Caco-2 (cell line): ENCODE results near the gene DYNC1H1. TPM values are rescaled to one million over a fixed set of nuclear protein-coding genes. Genes with fewer than 3 reads are reported as not detected.
A peak's percentile ranks its signal among the peaks of the same experiment; 100 is the strongest.

ENCODE experiments used
- BruUV-seq: library from RNA; stranded (reverse); fragments of 400-500 nt; replicated peaks from 2 replicates; lab custom pipeline; 2021; lab: Mats Ljungman, UMichigan
- CTCF ChIA-PET: fragments of 300-600 bp; sonication (Branson Sonifier 250); formaldehyde crosslinking; loops from one replicate; lab custom pipeline; 2022; ENCODE audit warnings: antibody characterized with exemption; lab: Charles Lee
- POLR2A ChIA-PET: fragments of 300-600 bp; sonication (Branson Sonifier 250); formaldehyde crosslinking; loops from one replicate; lab custom pipeline; 2022; ENCODE audit warnings: antibody characterized with exemption; lab: Charles Lee
- DNase-seq, 2 experiments: peaks; one replicate each; pipeline versions ENCODE4 v3.0.0 to v3.0.0-alpha.2; 2020 to 2022
- H3K27me3 ChIP-seq: replicated peaks from 2 replicates; pipeline ENCODE4 v1.6.0; 2011; ENCODE audit warnings: low read length; ENCODE audit not compliant: control insufficient read depth, insufficient read depth
- H3K36me3 ChIP-seq: 2 replicates; pipeline ENCODE4 v1.5.1; 2011; ENCODE audit warnings: low read length; ENCODE audit not compliant: control insufficient read depth, insufficient read depth
- H3K4me1 ChIP-seq: fragments of 250-450 bp; sonication (Bioruptor Pico); 2 replicates; pipeline ENCODE4 v1.5.1; 2020; ENCODE audit warnings: mild to moderate bottlenecking
- H3K4me3 ChIP-seq: 2 replicates; pipeline ENCODE4 v1.5.1; 2011; ENCODE audit warnings: low read depth, mild to moderate bottlenecking, control low read depth, low read length
- H3K9me3 ChIP-seq: fragments of 250-450 bp; sonication (Bioruptor Pico); 2 replicates; pipeline ENCODE4 v1.5.1; 2020; ENCODE audit warnings: mild to moderate bottlenecking, moderate library complexity
- H3K27ac Mint-ChIP-seq: one replicate; pipeline ENCODE4 v1.8.0; 2022; ENCODE audit warnings: mixed read lengths; ENCODE audit not compliant: unreplicated experiment
- H3K27me3 Mint-ChIP-seq: one replicate; pipeline ENCODE4 v1.8.0; 2022; ENCODE audit warnings: mixed read lengths; ENCODE audit not compliant: insufficient read depth, unreplicated experiment
- H3K36me3 Mint-ChIP-seq: one replicate; pipeline ENCODE4 v1.8.0; 2022; ENCODE audit warnings: mild to moderate bottlenecking, mixed read lengths; ENCODE audit not compliant: insufficient read depth, unreplicated experiment
- H3K4me1 Mint-ChIP-seq: one replicate; pipeline ENCODE4 v1.8.0; 2022; ENCODE audit warnings: low read depth, mixed read lengths; ENCODE audit not compliant: unreplicated experiment
- H3K4me3 Mint-ChIP-seq: one replicate; pipeline ENCODE4 v1.8.0; 2022; ENCODE audit warnings: mild to moderate bottlenecking, moderate library complexity, mixed read lengths; ENCODE audit not compliant: unreplicated experiment
- H3K9me3 Mint-ChIP-seq: one replicate; pipeline ENCODE4 v1.8.0; 2022; ENCODE audit warnings: mixed read lengths; ENCODE audit not compliant: unreplicated experiment
- CTCF ChIP-seq, 2 experiments: fragments of 200-600 bp in 1 of 2; IDR thresholded peaks; 1 replicate in 1 of 2; 2 replicates in 1 of 2; pipeline versions ENCODE4 v1.5.1 to v1.8.0; 2011 to 2022; ENCODE audit warnings: antibody characterized with exemption in 1 of 2, control low read depth in 1 of 2, inconsistent platforms in 1 of 2, low read depth in 1 of 2, low read length in 1 of 2, mild to moderate bottlenecking in 1 of 2, moderate library complexity in 1 of 2; ENCODE audit not compliant: insufficient read depth in 1 of 2, severe bottlenecking in 1 of 2, unreplicated experiment in 1 of 2
- intact Hi-C: fragments of 100-400 bp; cut with micrococcal nuclease; formaldehyde crosslinking; loops from one replicate; pipeline ENCODE4 v1.10.0; 2022; ENCODE audit not compliant: unreplicated experiment
- total RNA-seq: library from RNA; stranded (reverse); gene quantifications from 2 replicates; pipeline ENCODE4 v1.2.3, GENCODE V29; 2022

Gene DYNC1H1
- total RNA-seq, 1 experiment from 2014 or later = 351 TPM

DNA sequence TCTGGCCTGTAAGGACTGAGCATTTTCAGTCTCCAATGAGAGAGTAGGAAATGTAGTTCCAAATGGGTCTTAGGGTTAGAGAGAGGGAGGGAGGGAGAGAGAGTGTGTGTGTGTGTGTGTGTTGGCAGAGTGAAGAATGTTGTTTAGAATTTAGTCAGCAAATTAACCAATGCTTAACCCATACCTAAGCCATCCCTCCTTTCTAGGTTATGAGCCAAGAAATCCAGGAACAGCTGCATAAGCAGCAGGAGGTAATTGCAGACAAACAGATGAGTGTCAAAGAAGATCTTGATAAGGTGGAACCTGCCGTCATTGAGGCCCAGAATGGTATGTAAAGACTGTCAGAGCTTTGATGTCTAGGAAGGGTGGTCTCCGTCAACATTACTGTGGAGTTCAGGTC is 65.6 kb downstream of the DYNC1H1 start:
- no peaks in the 10 kb centered on the region for H3K9me3 Mint-ChIP-seq
- DNase-seq = peak in 1 of 2 experiments; percentile 18
- BruUV-seq = no TSS peak
- H3K27me3 ChIP-seq = no peaks in the 10 kb centered on the region
- H3K4me3 ChIP-seq = no peak overlapping the region
- no peaks in the 10 kb centered on the region for H3K9me3 ChIP-seq
- intact Hi-C loops = no loop called here
- no peaks in the 10 kb centered on the region for H3K27me3 Mint-ChIP-seq
- POLR2A ChIA-PET = no interaction called here
- peaks cover 16% of the 10 kb centered on the region for H3K4me1 ChIP-seq
- H3K4me3 Mint-ChIP-seq = peak overlapping the region; percentile 9
- peak overlapping the region; percentile 64 for H3K27ac Mint-ChIP-seq
- CTCF ChIA-PET = no interaction called here
- no peak for TF ChIP-seq CTCF (IDR thresholded peaks at IDR 0.05; ENCODE audit: insufficient read depth in 1 of 2, low read depth in 1 of 2, low read length in 1 of 2, severe bottlenecking in 1 of 2, unreplicated experiment in 1 of 2)
- peaks cover 74% of the 10 kb centered on the region for H3K36me3 Mint-ChIP-seq
- peaks cover 9% of the 10 kb centered on the region for H3K36me3 ChIP-seq
- peaks cover 19% of the 10 kb centered on the region for H3K4me1 Mint-ChIP-seq

DNA sequence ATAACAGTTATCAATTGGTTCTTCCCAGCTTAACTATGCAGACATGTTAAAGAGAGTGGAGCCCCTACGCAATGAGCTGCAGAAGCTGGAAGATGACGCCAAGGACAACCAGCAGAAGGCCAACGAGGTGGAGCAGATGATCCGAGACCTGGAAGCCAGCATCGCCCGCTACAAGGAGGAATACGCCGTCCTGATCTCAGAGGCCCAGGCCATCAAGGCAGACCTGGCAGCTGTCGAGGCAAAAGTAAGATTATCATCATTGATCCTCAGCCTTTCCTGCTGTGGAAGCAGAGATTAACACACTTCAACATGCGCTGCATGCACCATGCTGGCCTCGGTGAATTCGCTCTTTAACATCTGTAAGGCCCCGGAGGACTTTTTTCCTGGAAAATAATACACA is 68.9 kb downstream of the DYNC1H1 start:
- peaks cover 16% of the 10 kb centered on the region for H3K4me1 ChIP-seq
- no peak for DNase-seq
- ChIA-PET POLR2A (no interaction called here), CTCF (interaction anchor here (0.5 kb wide), 1 partner anchor 19 kb away, joined by 3 read pairs; no protein-coding TSS in a partner anchor)
- intact Hi-C loops = no loop called here
- no peak for TF ChIP-seq CTCF (IDR thresholded peaks at IDR 0.05; ENCODE audit: insufficient read depth in 1 of 2, low read depth in 1 of 2, low read length in 1 of 2, severe bottlenecking in 1 of 2, unreplicated experiment in 1 of 2)
- no peak overlapping the region for H3K4me3 ChIP-seq
- BruUV-seq = no TSS peak
- H3K4me3 Mint-ChIP-seq = no peak overlapping the region
- no peak overlapping the region for H3K27ac Mint-ChIP-seq
- peaks cover 6% of the 10 kb centered on the region for H3K36me3 ChIP-seq
- peaks cover 58% of the 10 kb centered on the region for H3K36me3 Mint-ChIP-seq
- H3K27me3 ChIP-seq = no peaks in the 10 kb centered on the region
- peaks cover 19% of the 10 kb centered on the region for H3K4me1 Mint-ChIP-seq
- no peaks in the 10 kb centered on the region for H3K9me3 Mint-ChIP-seq
- H3K27me3 Mint-ChIP-seq = no peaks in the 10 kb centered on the region
- H3K9me3 ChIP-seq = no peaks in the 10 kb centered on the region

DNA sequence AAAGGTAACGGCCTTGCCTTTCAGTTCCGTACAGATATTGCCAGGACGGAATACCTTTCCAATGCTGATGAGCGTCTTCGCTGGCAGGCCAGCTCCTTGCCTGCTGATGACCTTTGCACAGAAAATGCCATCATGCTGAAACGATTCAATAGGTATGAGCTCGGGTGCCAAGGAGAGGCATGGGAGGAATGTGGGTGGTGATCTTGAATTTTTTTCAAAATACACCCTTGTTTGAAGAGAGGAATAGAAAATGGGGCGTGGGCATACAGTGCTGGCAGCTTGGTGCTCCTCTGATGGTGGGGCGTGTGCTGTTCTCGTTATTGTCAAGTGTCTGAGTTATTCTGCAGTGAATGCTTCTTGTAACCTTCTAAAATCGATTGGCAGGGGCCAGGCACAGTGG is 69.9 kb downstream of the DYNC1H1 start:
- TF ChIP-seq CTCF (IDR thresholded peaks at IDR 0.05; ENCODE audit: insufficient read depth in 1 of 2, low read depth in 1 of 2, low read length in 1 of 2, severe bottlenecking in 1 of 2, unreplicated experiment in 1 of 2) = no peak
- Histone ChIP-seq H3K4me3 (no peak overlapping the region), H3K9me3 (no peaks in the 10 kb centered on the region), H3K27me3 (no peaks in the 10 kb centered on the region), H3K4me1 (peaks cover 7% of the 10 kb centered on the region), H3K36me3 (peaks cover 6% of the 10 kb centered on the region)
- peak overlapping the region; percentile 35 for H3K27ac Mint-ChIP-seq
- peaks cover 9% of the 10 kb centered on the region for H3K4me1 Mint-ChIP-seq
- POLR2A ChIA-PET = no interaction called here
- no peaks in the 10 kb centered on the region for H3K27me3 Mint-ChIP-seq
- peaks cover 60% of the 10 kb centered on the region for H3K36me3 Mint-ChIP-seq
- no peak for DNase-seq
- H3K9me3 Mint-ChIP-seq = no peaks in the 10 kb centered on the region
- intact Hi-C loops = no loop called here
- BruUV-seq = no TSS peak
- CTCF ChIA-PET = no interaction called here
- no peak overlapping the region for H3K4me3 Mint-ChIP-seq
